Measurements from ENCODE around the gene WDR54.
"Not testable (repeated sequence)": the region's sequence is repeated elsewhere in the genome, so short reads cannot be mapped to it uniquely, and the experiment has no call there.

GRCh38 chr2:74460187-74460586 is 38.7 kb downstream of the WDR54 start:
- not testable (repeated sequence) for TF ChIP-seq CTCF (conservative IDR thresholded peaks at IDR 0.05); EZH2 (IDR thresholded peaks at IDR 0.05; ENCODE audit: low read depth)

Measured in PC-9 (cell line).